HFFc6 (cell line): ENCODE results near the gene RAPGEF5. TPM values are rescaled to one million over a fixed set of nuclear protein-coding genes. Genes with fewer than 3 reads are reported as not detected.

Experiments used
- DNase-seq: peaks from one replicate; pipeline ENCODE4 v3.0.0-alpha.2; 2018
- H3K27ac Mint-ChIP-seq: 2 replicates; pipeline ENCODE4 v1.8.0; 2020; ENCODE audit warnings: mild to moderate bottlenecking, mixed read lengths
- H3K27me3 Mint-ChIP-seq: 2 replicates; pipeline ENCODE4 v1.8.0; 2021; ENCODE audit warnings: mild to moderate bottlenecking, moderate library complexity, mixed read lengths; ENCODE audit not compliant: insufficient read depth
- H3K36me3 Mint-ChIP-seq: 2 replicates; pipeline ENCODE4 v1.8.0; 2021; ENCODE audit warnings: low read depth, mixed read lengths
- H3K4me1 Mint-ChIP-seq: 2 replicates; pipeline ENCODE4 v1.8.0; 2020; ENCODE audit warnings: low read depth, mixed read lengths
- H3K4me3 Mint-ChIP-seq: 2 replicates; pipeline ENCODE4 v1.8.0; 2020; ENCODE audit warnings: mild to moderate bottlenecking, moderate library complexity, mixed read lengths
- H3K9me3 Mint-ChIP-seq: 2 replicates; pipeline ENCODE4 v1.8.0; 2020; ENCODE audit warnings: mild to moderate bottlenecking, mixed read lengths
- CTCF ChIP-seq: fragments of 200-600 bp; sonication (generic); IDR thresholded peaks from 2 replicates; pipeline ENCODE4 v1.5.0; 2021; ENCODE audit warnings: antibody characterized with exemption, mild to moderate bottlenecking
- total RNA-seq, 6 experiments: library from RNA; stranded (reverse); fragmentation: NEBNext Ultra II Directional; extraction: Animal tissue kit (Norgen Biotek cat#: 25700); gene quantifications; 2 replicates in 1 of 6; 3 replicates in 5 of 6; pipeline ENCODE4 v1.2.3, GENCODE V29; 2021

RAPGEF5 gene
- total RNA-seq, 6 experiments from 2014 or later = 0.33 to 2.4 (median 1.3) TPM

- Mint-ChIP-seq H3K4me3 (no peak overlapping the region), H3K4me1 (peaks cover 39% of the 10 kb centered on the region), H3K27me3 (peaks cover 3% of the 10 kb centered on the region), H3K9me3 (no peaks in the 10 kb centered on the region), H3K36me3 (no peaks in the 10 kb centered on the region; the same call in 1 of the 2 replicates), H3K27ac (no peak overlapping the region; the same call in 1 of the 2 replicates)
- TF ChIP-seq CTCF = no peak
- DNase-seq = no peak
These were observed 229.0 kb downstream of the RAPGEF5 start for GRCh38 chr7:22127835-22128527.

- no peaks in the 10 kb centered on the region; the same call in 1 of the 2 replicates for H3K36me3 Mint-ChIP-seq
- H3K9me3 Mint-ChIP-seq = no peaks in the 10 kb centered on the region
- H3K4me1 Mint-ChIP-seq = peaks cover 43% of the 10 kb centered on the region
- peaks cover 3% of the 10 kb centered on the region for H3K27me3 Mint-ChIP-seq
- no peak overlapping the region for H3K4me3 Mint-ChIP-seq
- no peak for DNase-seq
- TF ChIP-seq CTCF = no peak
- no peak overlapping the region for H3K27ac Mint-ChIP-seq
These were observed 231.5 kb downstream of the RAPGEF5 start for GRCh38 chr7:22125436-22125835.

- H3K4me3 Mint-ChIP-seq = no peak overlapping the region
These were observed 232.0 kb downstream of the RAPGEF5 start for GRCh38 chr7:22124941-22125340.

GRCh38 chr7:22123139-22123538 is 233.8 kb downstream of the RAPGEF5 start:
- H3K4me3 Mint-ChIP-seq = no peak overlapping the region
- H3K36me3 Mint-ChIP-seq = no peaks in the 10 kb centered on the region
- no peaks in the 10 kb centered on the region for H3K9me3 Mint-ChIP-seq
- no peak overlapping the region for H3K27ac Mint-ChIP-seq
- peaks cover 3% of the 10 kb centered on the region; the same call in 1 of the 2 replicates for H3K27me3 Mint-ChIP-seq
- no peak for DNase-seq
- no peak for TF ChIP-seq CTCF
- H3K4me1 Mint-ChIP-seq = peaks cover 23% of the 10 kb centered on the region

More at GRCh38 chr7:22124941-22125340, 232.0 kb downstream of the RAPGEF5 start:
- no peak overlapping the region for H3K27ac Mint-ChIP-seq
- no peak for TF ChIP-seq CTCF
- no peaks in the 10 kb centered on the region for H3K9me3 Mint-ChIP-seq
- peaks cover 38% of the 10 kb centered on the region for H3K4me1 Mint-ChIP-seq
- no peaks in the 10 kb centered on the region; the same call in 1 of the 2 replicates for H3K36me3 Mint-ChIP-seq
- H3K27me3 Mint-ChIP-seq = peaks cover 3% of the 10 kb centered on the region
- DNase-seq = no peak

GRCh38 chr7:22121702-22122474 is 235.1 kb downstream of the RAPGEF5 start:
- no peak overlapping the region for H3K27ac Mint-ChIP-seq
- H3K27me3 Mint-ChIP-seq = peaks cover 3% of the 10 kb centered on the region; the same call in 1 of the 2 replicates
- no peak overlapping the region for H3K4me3 Mint-ChIP-seq

More at GRCh38 chr7:22121702-22122474, 235.1 kb downstream of the RAPGEF5 start:
- Mint-ChIP-seq H3K36me3 (no peaks in the 10 kb centered on the region), H3K4me1 (peaks cover 20% of the 10 kb centered on the region), H3K9me3 (no peaks in the 10 kb centered on the region)
- no peak for TF ChIP-seq CTCF
- DNase-seq = no peak
